Mesodermal cell (in vitro differentiated cells): ENCODE results near the gene APPL2. TPM values are rescaled to one million over a fixed set of nuclear protein-coding genes. Genes with fewer than 3 reads are reported as not detected.

Source experiments
- H3K27ac ChIP-seq: 2 replicates; pipeline ENCODE4 v1.7.0; 2013; ENCODE audit warnings: mild to moderate bottlenecking, low read depth, low read length, moderate library complexity; ENCODE audit not compliant: severe bottlenecking
- H3K36me3 ChIP-seq: 2 replicates; pipeline ENCODE4 v1.7.1; 2013; ENCODE audit warnings: mild to moderate bottlenecking, low read length, moderate library complexity; ENCODE audit not compliant: control insufficient read depth, insufficient read depth
- H3K4me1 ChIP-seq: one replicate; pipeline ENCODE4 v1.7.1; 2013; ENCODE audit warnings: mild to moderate bottlenecking, low read length; ENCODE audit not compliant: insufficient read depth, control insufficient read depth, poor library complexity, severe bottlenecking
- H3K4me3 ChIP-seq: 2 replicates; pipeline ENCODE4 v1.7.0; 2013; ENCODE audit warnings: low read length, control low read depth, mild to moderate bottlenecking; ENCODE audit not compliant: insufficient read depth, poor library complexity, severe bottlenecking; ENCODE audit errors: extremely low read depth
- H3K9me3 ChIP-seq: 2 replicates; pipeline ENCODE4 v1.7.1; 2013; ENCODE audit warnings: mild to moderate bottlenecking, low read length, moderate library complexity; ENCODE audit not compliant: control insufficient read depth
- WGBS, 2 experiments: methylation state at CpG; one replicate each; pipeline ENCODE4 v1.1.5; 2013; ENCODE audit warnings: missing lambda C conversion rate in 2 of 2; ENCODE audit not compliant: insufficient coverage in 2 of 2; 5-methylcytosine and 5-hydroxymethylcytosine counted together
- polyA plus RNA-seq, 2 experiments: library from polyadenylated mRNA; stranded (reverse); fragments of 50-300 nt; gene quantifications; one replicate each; pipeline ENCODE4 v1.2.3, GENCODE V29; 2013

The APPL2 gene
- polyA plus RNA-seq (2013, experiment 1 of 2) = 37.3 TPM
- 33.5 TPM for polyA plus RNA-seq (2013, experiment 2 of 2)

- H3K36me3 ChIP-seq = peaks cover 13% of the 10 kb centered on the region
- peaks cover 12% of the 10 kb centered on the region for H3K4me1 ChIP-seq
- 0% methylated on average over 35 to 50 of the region's 80 CpGs for WGBS, 2 experiments
- no peaks in the 10 kb centered on the region for H3K9me3 ChIP-seq
- H3K4me3 ChIP-seq = peak within 1 kb of the TSS; percentile 73
- H3K27ac ChIP-seq = peak within 1 kb of the TSS; percentile 92
These were observed at the start of gene APPL2 for GRCh38 chr12:105235732-105236476. Gene APPL2 (minus strand): TSS chr12:105236174. CDS start chr12:105236012, 162 bp downstream.

DNA sequence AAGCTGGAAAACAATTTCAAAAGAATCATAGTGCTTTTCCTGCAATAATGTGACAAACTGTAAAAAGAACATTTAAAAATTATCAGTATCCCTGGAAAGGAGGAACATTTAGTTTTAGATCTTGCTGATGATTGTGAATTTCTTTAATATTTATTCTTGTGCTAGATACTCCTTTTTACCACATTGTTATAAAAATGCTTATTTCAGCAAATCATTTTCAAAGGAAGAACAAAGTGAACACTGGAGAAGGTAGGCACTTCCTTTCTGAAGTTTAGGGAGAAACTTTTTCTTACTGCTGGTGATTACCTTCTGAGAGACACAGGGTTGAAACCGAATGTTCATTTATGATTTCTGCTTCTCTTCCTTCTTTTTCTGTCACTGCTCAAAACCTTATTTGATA is 49.4 kb upstream of the APPL2 start:
- peaks cover 3% of the 10 kb centered on the region for H3K9me3 ChIP-seq
- no peaks in the 10 kb centered on the region for H3K4me1 ChIP-seq
- no peak overlapping the region for H3K27ac ChIP-seq
- no CpG with 5 or more reads among the region's 1 CpG for WGBS, 2 experiments
- H3K36me3 ChIP-seq = no peaks in the 10 kb centered on the region
- H3K4me3 ChIP-seq = no peak overlapping the region

GRCh38 chr12:105281694-105282049 is 45.7 kb upstream of the APPL2 start:
- Histone ChIP-seq H3K4me3 (no peak overlapping the region), H3K36me3 (no peaks in the 10 kb centered on the region), H3K27ac (no peak overlapping the region), H3K9me3 (peaks cover 3% of the 10 kb centered on the region), H3K4me1 (no peaks in the 10 kb centered on the region)
- no CpG with 5 or more reads among the region's 1 CpG for WGBS, 2 experiments

DNA sequence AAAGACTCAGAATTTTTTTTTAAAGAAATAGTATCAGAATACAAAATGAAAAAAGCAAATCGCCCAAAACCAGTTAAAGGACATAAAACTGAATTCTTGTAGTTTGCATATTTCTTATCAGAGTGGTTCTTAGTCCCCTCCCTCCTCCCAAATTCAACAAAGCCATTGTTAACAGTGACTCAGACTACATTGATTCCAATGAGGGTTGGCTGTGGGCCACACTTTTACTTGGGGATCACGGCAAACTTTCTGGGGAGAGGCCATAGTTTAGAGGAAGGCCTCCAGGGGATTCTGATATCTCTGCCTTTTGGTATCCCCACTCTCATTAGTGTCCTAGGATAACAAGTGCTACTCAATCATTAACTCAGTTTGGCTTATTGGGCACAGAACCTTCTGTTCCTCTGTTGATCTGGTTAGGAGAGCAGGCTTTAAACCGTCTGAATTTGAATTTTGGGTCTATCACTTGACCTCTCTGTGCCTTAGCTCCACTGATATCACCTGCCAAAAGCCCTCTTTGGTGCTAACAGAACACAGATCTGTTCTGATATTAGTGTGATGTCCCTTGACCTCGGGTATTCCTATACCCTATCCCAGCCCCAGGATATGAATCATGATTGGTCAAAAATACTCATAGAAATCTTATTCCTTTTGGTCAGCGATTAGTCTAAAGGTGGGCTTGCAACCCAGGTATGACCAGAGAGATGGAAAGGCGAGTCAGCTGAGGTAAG is 45.2 kb upstream of the APPL2 start:
- Histone ChIP-seq H3K4me3 (no peak overlapping the region), H3K4me1 (no peaks in the 10 kb centered on the region), H3K27ac (no peak overlapping the region), H3K36me3 (no peaks in the 10 kb centered on the region), H3K9me3 (peaks cover under 1% of the 10 kb centered on the region)
- 78 to 86% methylated on average over 1 to 3 of the region's 6 CpGs for WGBS, 2 experiments

GRCh38 chr12:105279460-105280056 is 43.6 kb upstream of the APPL2 start:
- Histone ChIP-seq H3K36me3 (no peaks in the 10 kb centered on the region), H3K9me3 (no peaks in the 10 kb centered on the region), H3K4me3 (no peak overlapping the region), H3K4me1 (no peaks in the 10 kb centered on the region), H3K27ac (no peak overlapping the region)
- 94 to 100% methylated on average over 2 of the region's 6 CpGs for WGBS, 2 experiments

DNA sequence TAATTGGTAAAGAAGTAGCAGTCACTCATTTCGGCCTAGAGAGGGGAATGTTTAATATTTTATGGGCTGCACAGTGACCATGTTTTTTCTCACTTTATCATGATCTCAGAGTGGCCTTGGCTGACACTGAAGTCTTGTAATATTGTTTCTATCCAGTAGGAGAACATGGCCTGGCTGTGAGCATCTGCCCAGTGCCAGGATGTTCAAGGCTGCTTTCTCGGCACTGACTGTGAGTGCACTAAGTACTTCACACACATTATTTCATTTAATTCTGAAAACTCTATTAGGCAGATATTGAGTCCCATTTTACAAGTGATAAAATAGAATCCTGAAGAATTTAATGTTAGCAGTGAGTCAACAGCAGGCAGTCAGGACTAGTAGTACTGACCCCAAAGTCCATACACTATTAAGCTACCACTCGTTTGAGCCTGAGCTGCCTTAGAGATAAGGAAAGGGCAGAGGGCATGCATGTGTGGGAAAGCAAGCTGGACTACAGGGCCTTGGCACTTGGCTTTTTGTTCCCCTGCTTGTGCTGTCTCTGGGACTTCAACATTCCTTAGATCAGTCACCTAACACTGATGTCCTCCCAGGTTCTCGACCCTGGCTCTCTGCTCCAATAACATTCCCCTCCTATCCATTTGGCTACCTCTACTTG is 42.2 kb upstream of the APPL2 start:
- H3K27ac ChIP-seq = no peak overlapping the region
- no peaks in the 10 kb centered on the region for H3K4me1 ChIP-seq
- WGBS, 2 experiments = 83 to 95% methylated on average over 2 to 3 of the region's 4 CpGs
- no peaks in the 10 kb centered on the region for H3K36me3 ChIP-seq
- no peaks in the 10 kb centered on the region for H3K9me3 ChIP-seq
- no peak overlapping the region for H3K4me3 ChIP-seq

GRCh38 chr12:105275997-105276733 is 40.2 kb upstream of the APPL2 start:
- no peaks in the 10 kb centered on the region for H3K9me3 ChIP-seq
- WGBS, 2 experiments = 75% methylated on average over 2 of the region's 3 CpGs; no CpG with 5 or more reads in 1 of the 2 experiments
- no peak overlapping the region for H3K27ac ChIP-seq
- no peaks in the 10 kb centered on the region for H3K36me3 ChIP-seq
- no peak overlapping the region for H3K4me3 ChIP-seq
- no peaks in the 10 kb centered on the region for H3K4me1 ChIP-seq

DNA sequence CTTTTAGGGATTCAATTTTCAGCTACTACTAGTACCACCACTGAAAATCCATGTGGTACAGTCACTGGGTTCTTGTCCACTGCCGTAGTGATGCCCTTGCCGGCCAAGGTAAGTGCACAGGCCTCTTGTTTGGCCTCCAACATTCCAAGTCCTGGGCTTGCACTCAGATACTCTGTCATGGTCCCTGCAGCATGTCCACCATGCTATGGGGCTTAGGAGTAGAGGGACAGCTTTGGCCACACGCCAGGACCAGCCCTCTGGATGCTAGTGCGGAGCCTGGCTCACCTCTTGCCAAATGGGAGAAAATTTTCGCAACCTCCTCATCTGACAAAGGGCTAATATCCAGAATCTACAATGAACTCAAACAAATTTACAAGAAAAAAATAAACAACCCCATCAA is 38.6 kb upstream of the APPL2 start:
- Histone ChIP-seq H3K9me3 (no peaks in the 10 kb centered on the region), H3K4me3 (no peak overlapping the region), H3K36me3 (no peaks in the 10 kb centered on the region), H3K4me1 (peaks cover 9% of the 10 kb centered on the region), H3K27ac (no peak overlapping the region)
- WGBS, 2 experiments = 89 to 96% methylated on average over 4 to 5 of the region's 5 CpGs

DNA sequence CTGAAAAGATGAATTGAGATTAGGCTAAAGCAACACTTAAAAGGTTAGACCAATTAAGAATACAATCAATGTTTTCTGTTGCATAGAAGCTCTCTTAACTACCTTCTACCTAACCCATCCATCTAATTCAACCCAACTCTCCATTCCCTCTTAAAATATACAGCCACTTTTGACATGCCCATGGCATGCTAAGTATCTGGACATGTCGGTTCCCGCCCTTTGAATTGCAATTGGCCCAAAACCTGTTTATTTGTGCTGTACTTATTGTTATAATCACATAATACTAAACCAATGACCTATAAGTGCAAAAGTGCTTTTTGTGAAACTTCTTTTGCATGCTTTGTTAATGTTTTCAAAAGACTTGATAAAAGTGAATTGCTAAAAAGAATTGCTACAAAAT is 37.6 kb upstream of the APPL2 start:
- H3K9me3 ChIP-seq = no peaks in the 10 kb centered on the region
- no peak overlapping the region for H3K4me3 ChIP-seq
- WGBS, 2 experiments = no CpG with 5 or more reads among the region's 2 CpGs
- no peaks in the 10 kb centered on the region for H3K36me3 ChIP-seq
- peaks cover 9% of the 10 kb centered on the region for H3K4me1 ChIP-seq
- H3K27ac ChIP-seq = no peak overlapping the region

DNA sequence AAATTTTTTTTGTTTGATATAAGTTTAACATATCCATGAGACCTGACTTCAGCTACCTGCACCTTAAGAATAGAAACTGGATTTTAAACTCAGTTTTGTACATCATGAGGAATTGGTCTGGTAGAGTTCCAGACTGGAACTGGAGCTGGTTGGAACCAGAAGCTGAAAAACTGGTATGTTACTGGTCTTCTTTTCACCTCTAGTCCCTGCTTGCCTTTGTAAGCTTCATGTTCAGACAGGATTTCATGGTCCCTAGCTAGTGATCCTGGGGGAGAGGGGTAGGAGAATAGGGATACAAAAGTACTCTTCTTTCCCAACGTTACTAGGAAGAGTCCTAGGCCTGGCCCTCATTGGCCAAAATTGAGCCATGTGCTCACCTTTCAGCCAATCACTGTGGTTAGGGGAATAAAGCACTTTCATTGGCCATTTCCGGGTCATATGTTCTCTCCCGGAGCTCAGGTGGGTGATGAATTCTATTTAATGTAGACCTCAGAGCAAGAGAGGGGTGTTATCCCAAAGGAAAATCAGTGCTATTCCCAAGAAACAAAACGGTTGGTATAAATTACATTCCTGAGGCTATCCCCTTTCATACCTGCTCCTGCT is 36.9 kb upstream of the APPL2 start:
- Histone ChIP-seq H3K4me3 (no peak overlapping the region), H3K9me3 (no peaks in the 10 kb centered on the region), H3K4me1 (peaks cover 11% of the 10 kb centered on the region), H3K36me3 (no peaks in the 10 kb centered on the region), H3K27ac (no peak overlapping the region)
- WGBS, 2 experiments = 90 to 100% methylated on average over 2 to 3 of the region's 4 CpGs
